ENCODE results near the gene EIF2S1.
"Not testable (repeated sequence)": the region's sequence is repeated elsewhere in the genome, so short reads cannot be mapped to it uniquely, and the experiment has no call there.

Gene EIF2S1

GRCh38 chr14:67359775-67360469 is at the start of gene EIF2S1, which contains the start of gene ATP6V1D:
Gene EIF2S1 (plus strand): TSS chr14:67360328. CDS start chr14:67364768, 4,440 bp downstream.
Gene ATP6V1D (minus strand): TSS chr14:67359804. CDS start chr14:67359698, 106 bp downstream.
- peak; percentile 99 for DNase-seq
- Mint-ChIP-seq H3K4me1 (ENCODE audit: low read depth) (peaks cover 66% of the 10 kb centered on the region), H3K27ac (peak within 1 kb of the TSS; percentile 99), H3K4me3 (peak within 1 kb of the TSS; percentile 100), H3K9me3 (no peaks in the 10 kb centered on the region), H3K27me3 (no peaks in the 10 kb centered on the region), H3K36me3 (ENCODE audit: low read depth) (peaks cover 59% of the 10 kb centered on the region)

- Mint-ChIP-seq H3K4me3 (no peak overlapping the region), H3K27ac (no peak overlapping the region), H3K9me3 (no peaks in the 10 kb centered on the region), H3K4me1 (ENCODE audit: low read depth) (no peaks in the 10 kb centered on the region), H3K36me3 (ENCODE audit: low read depth) (peaks cover 52% of the 10 kb centered on the region), H3K27me3 (no peaks in the 10 kb centered on the region)
- no peak for DNase-seq
These were observed 48.3 kb upstream of the EIF2S1 start for GRCh38 chr14:67311868-67312267.

GRCh38 chr14:67313153-67313552 is 47.0 kb upstream of the EIF2S1 start:
- no peaks in the 10 kb centered on the region for H3K27me3 Mint-ChIP-seq
- no peak for DNase-seq
- H3K4me3 Mint-ChIP-seq = no peak overlapping the region
- no peaks in the 10 kb centered on the region for H3K4me1 Mint-ChIP-seq (ENCODE audit: low read depth)
- H3K9me3 Mint-ChIP-seq = no peaks in the 10 kb centered on the region
- H3K36me3 Mint-ChIP-seq (ENCODE audit: low read depth) = peaks cover 49% of the 10 kb centered on the region
- no peak overlapping the region for H3K27ac Mint-ChIP-seq

GRCh38 chr14:67317822-67318221 is 42.3 kb upstream of the EIF2S1 start:
- peaks cover 47% of the 10 kb centered on the region for H3K36me3 Mint-ChIP-seq (ENCODE audit: low read depth)
- DNase-seq = no peak
- H3K27me3 Mint-ChIP-seq = no peaks in the 10 kb centered on the region
- no peaks in the 10 kb centered on the region for H3K9me3 Mint-ChIP-seq
- H3K4me3 Mint-ChIP-seq = no peak overlapping the region
- H3K27ac Mint-ChIP-seq = no peak overlapping the region
- no peaks in the 10 kb centered on the region for H3K4me1 Mint-ChIP-seq (ENCODE audit: low read depth)

- H3K27ac Mint-ChIP-seq = peak overlapping the region; percentile 55
- H3K27me3 Mint-ChIP-seq = no peaks in the 10 kb centered on the region
- no peak for DNase-seq
- no peak overlapping the region for H3K4me3 Mint-ChIP-seq
- H3K36me3 Mint-ChIP-seq (ENCODE audit: low read depth) = peaks cover 45% of the 10 kb centered on the region
- no peaks in the 10 kb centered on the region for H3K9me3 Mint-ChIP-seq
- H3K4me1 Mint-ChIP-seq (ENCODE audit: low read depth) = no peaks in the 10 kb centered on the region
These were observed 41.0 kb upstream of the EIF2S1 start for GRCh38 chr14:67319142-67319541.

- not testable (repeated sequence) for H3K9me3 Mint-ChIP-seq; DNase-seq; H3K27ac Mint-ChIP-seq; H3K4me3 Mint-ChIP-seq; H3K4me1 Mint-ChIP-seq (ENCODE audit: low read depth); H3K27me3 Mint-ChIP-seq
- peaks cover 73% of the 10 kb centered on the region for H3K36me3 Mint-ChIP-seq (ENCODE audit: low read depth)
These were observed 30.5 kb upstream of the EIF2S1 start for GRCh38 chr14:67329666-67330065.

GRCh38 chr14:67331368-67332125 is 28.6 kb upstream of the EIF2S1 start:
- no peaks in the 10 kb centered on the region for H3K4me1 Mint-ChIP-seq (ENCODE audit: low read depth)
- H3K4me3 Mint-ChIP-seq = no peak overlapping the region
- no peaks in the 10 kb centered on the region for H3K27me3 Mint-ChIP-seq
- H3K27ac Mint-ChIP-seq = no peak overlapping the region
- H3K36me3 Mint-ChIP-seq (ENCODE audit: low read depth) = peaks cover 79% of the 10 kb centered on the region
- DNase-seq = no peak
- H3K9me3 Mint-ChIP-seq = no peaks in the 10 kb centered on the region

- H3K9me3 Mint-ChIP-seq = no peaks in the 10 kb centered on the region
- H3K27me3 Mint-ChIP-seq = no peaks in the 10 kb centered on the region
- no peak overlapping the region for H3K27ac Mint-ChIP-seq
- H3K4me3 Mint-ChIP-seq = no peak overlapping the region
- DNase-seq = no peak
- H3K36me3 Mint-ChIP-seq (ENCODE audit: low read depth) = peaks cover 82% of the 10 kb centered on the region
- H3K4me1 Mint-ChIP-seq (ENCODE audit: low read depth) = no peaks in the 10 kb centered on the region
These were observed 27.7 kb upstream of the EIF2S1 start for GRCh38 chr14:67332468-67332867.

GRCh38 chr14:67335781-67336180 is 24.3 kb upstream of the EIF2S1 start:
- DNase-seq = no peak
- no peaks in the 10 kb centered on the region for H3K9me3 Mint-ChIP-seq
- peaks cover 88% of the 10 kb centered on the region for H3K36me3 Mint-ChIP-seq (ENCODE audit: low read depth)
- H3K27me3 Mint-ChIP-seq = no peaks in the 10 kb centered on the region
- no peak overlapping the region for H3K27ac Mint-ChIP-seq
- H3K4me3 Mint-ChIP-seq = no peak overlapping the region
- H3K4me1 Mint-ChIP-seq (ENCODE audit: low read depth) = no peaks in the 10 kb centered on the region

- H3K36me3 Mint-ChIP-seq (ENCODE audit: low read depth) = peaks cover 71% of the 10 kb centered on the region
- not testable (repeated sequence) for H3K4me1 Mint-ChIP-seq (ENCODE audit: low read depth); DNase-seq; H3K4me3 Mint-ChIP-seq; H3K9me3 Mint-ChIP-seq; H3K27ac Mint-ChIP-seq; H3K27me3 Mint-ChIP-seq
These were observed 18.9 kb upstream of the EIF2S1 start for GRCh38 chr14:67341231-67341630.

- Mint-ChIP-seq H3K4me3 (no peak overlapping the region), H3K9me3 (no peaks in the 10 kb centered on the region), H3K4me1 (ENCODE audit: low read depth) (peaks cover 8% of the 10 kb centered on the region), H3K36me3 (ENCODE audit: low read depth) (peaks cover 68% of the 10 kb centered on the region), H3K27ac (peak overlapping the region; percentile 52), H3K27me3 (no peaks in the 10 kb centered on the region)
- DNase-seq = no peak
These were observed 16.4 kb upstream of the EIF2S1 start for GRCh38 chr14:67343601-67344230.

- H3K4me3 Mint-ChIP-seq = no peak overlapping the region
- no peaks in the 10 kb centered on the region for H3K9me3 Mint-ChIP-seq
- H3K4me1 Mint-ChIP-seq (ENCODE audit: low read depth) = peaks cover 8% of the 10 kb centered on the region
- H3K36me3 Mint-ChIP-seq (ENCODE audit: low read depth) = peaks cover 71% of the 10 kb centered on the region
- H3K27ac Mint-ChIP-seq = no peak overlapping the region
- H3K27me3 Mint-ChIP-seq = no peaks in the 10 kb centered on the region
- DNase-seq = no peak
These were observed 14.5 kb upstream of the EIF2S1 start for GRCh38 chr14:67345583-67345982.

GRCh38 chr14:67352055-67352454 is 8.1 kb upstream of the EIF2S1 start:
- no peak overlapping the region for H3K27ac Mint-ChIP-seq
- peaks cover 19% of the 10 kb centered on the region for H3K4me1 Mint-ChIP-seq (ENCODE audit: low read depth)
- no peak overlapping the region for H3K4me3 Mint-ChIP-seq
- DNase-seq = no peak
- no peaks in the 10 kb centered on the region for H3K27me3 Mint-ChIP-seq
- no peaks in the 10 kb centered on the region for H3K9me3 Mint-ChIP-seq
- peaks cover 58% of the 10 kb centered on the region for H3K36me3 Mint-ChIP-seq (ENCODE audit: low read depth)

GRCh38 chr14:67357186-67357968 is 2.8 kb upstream of the EIF2S1 start:
- Mint-ChIP-seq H3K27ac (peak overlapping the region; percentile 58), H3K4me1 (ENCODE audit: low read depth) (peaks cover 49% of the 10 kb centered on the region), H3K9me3 (no peaks in the 10 kb centered on the region), H3K4me3 (peak overlapping the region; percentile 100), H3K27me3 (no peaks in the 10 kb centered on the region), H3K36me3 (ENCODE audit: low read depth) (peaks cover 43% of the 10 kb centered on the region)
- no peak for DNase-seq
